ENCODE results near the gene MGP.

Gene MGP

GRCh38 chr12:14890701-14891100 lies 5.0 kb upstream of the MGP start:
- H3K4me3 Mint-ChIP-seq: no peak overlapping the region
- no peak overlapping the region for H3K27ac Mint-ChIP-seq
- peaks cover 3% of the 10 kb centered on the region for H3K27me3 Mint-ChIP-seq (ENCODE audit: low read depth, poor library complexity)
- H3K36me3 Mint-ChIP-seq (ENCODE audit: low read depth): no peaks in the 10 kb centered on the region
- H3K4me1 Mint-ChIP-seq: peaks cover 22% of the 10 kb centered on the region
- no peak for TF ChIP-seq CTCF (IDR thresholded peaks at IDR 0.05)
- DNase-seq: no peak
- H3K9me3 Mint-ChIP-seq: no peaks in the 10 kb centered on the region

- H3K27ac Mint-ChIP-seq: no peak overlapping the region
- peaks cover 3% of the 10 kb centered on the region for H3K27me3 Mint-ChIP-seq (ENCODE audit: low read depth, poor library complexity)
- no peak overlapping the region for H3K4me3 Mint-ChIP-seq
- TF ChIP-seq CTCF (IDR thresholded peaks at IDR 0.05): no peak
- H3K4me1 Mint-ChIP-seq: peaks cover 18% of the 10 kb centered on the region
- no peak for DNase-seq
- no peaks in the 10 kb centered on the region for H3K36me3 Mint-ChIP-seq (ENCODE audit: low read depth)
- no peaks in the 10 kb centered on the region for H3K9me3 Mint-ChIP-seq
Observed at GRCh38 chr12:14886271-14886670, 617 bp upstream of the MGP start.

- H3K27ac Mint-ChIP-seq: no peak overlapping the region
- peaks cover 3% of the 10 kb centered on the region for H3K27me3 Mint-ChIP-seq (ENCODE audit: low read depth, poor library complexity)
- no peak for DNase-seq
- no peaks in the 10 kb centered on the region for H3K36me3 Mint-ChIP-seq (ENCODE audit: low read depth)
- peaks cover 9% of the 10 kb centered on the region for H3K4me1 Mint-ChIP-seq
- no peaks in the 10 kb centered on the region for H3K9me3 Mint-ChIP-seq
- no peak for TF ChIP-seq CTCF (IDR thresholded peaks at IDR 0.05)
- no peak overlapping the region for H3K4me3 Mint-ChIP-seq
Observed at GRCh38 chr12:14884458-14884878, 1.2 kb downstream of the MGP start.

- no peak overlapping the region for H3K27ac Mint-ChIP-seq
- no peak for TF ChIP-seq CTCF (IDR thresholded peaks at IDR 0.05)
- peaks cover 9% of the 10 kb centered on the region for H3K4me1 Mint-ChIP-seq
Observed at GRCh38 chr12:14883686-14884085, 2.0 kb downstream of the MGP start.

GRCh38 chr12:14880890-14881453 lies 4.7 kb downstream of the MGP start:
- H3K27me3 Mint-ChIP-seq (ENCODE audit: low read depth, poor library complexity): no peaks in the 10 kb centered on the region

More at GRCh38 chr12:14883686-14884085, 2.0 kb downstream of the MGP start:
- Mint-ChIP-seq H3K9me3 (no peaks in the 10 kb centered on the region), H3K36me3 (ENCODE audit: low read depth) (no peaks in the 10 kb centered on the region), H3K4me3 (no peak overlapping the region), H3K27me3 (ENCODE audit: low read depth, poor library complexity) (no peaks in the 10 kb centered on the region)
- DNase-seq: no peak

More at GRCh38 chr12:14880890-14881453, 4.7 kb downstream of the MGP start:
- Mint-ChIP-seq H3K36me3 (ENCODE audit: low read depth) (no peaks in the 10 kb centered on the region), H3K4me3 (no peak overlapping the region), H3K4me1 (peaks cover 9% of the 10 kb centered on the region), H3K27ac (no peak overlapping the region), H3K9me3 (no peaks in the 10 kb centered on the region)
- no peak for TF ChIP-seq CTCF (IDR thresholded peaks at IDR 0.05)
- DNase-seq: no peak

All from nephron progenitor cell (in vitro differentiated cells).